Activated CD4-positive, CD25-positive, alpha-beta regulatory T cell treated with anti-CD3 and anti-CD28 coated beads, Interleukin-2, amount 50 U/mL, for 16 hours (primary cell): Measurements from ENCODE around the gene PEX10.
A peak's percentile ranks its signal among the peaks of the same experiment; 100 is the strongest.

Experiments
- DNase-seq: peaks from one replicate; pipeline ENCODE4 v3.0.0-alpha.2; 2020; ENCODE audit warnings: low read depth, low spot score

PEX10 gene

DNA sequence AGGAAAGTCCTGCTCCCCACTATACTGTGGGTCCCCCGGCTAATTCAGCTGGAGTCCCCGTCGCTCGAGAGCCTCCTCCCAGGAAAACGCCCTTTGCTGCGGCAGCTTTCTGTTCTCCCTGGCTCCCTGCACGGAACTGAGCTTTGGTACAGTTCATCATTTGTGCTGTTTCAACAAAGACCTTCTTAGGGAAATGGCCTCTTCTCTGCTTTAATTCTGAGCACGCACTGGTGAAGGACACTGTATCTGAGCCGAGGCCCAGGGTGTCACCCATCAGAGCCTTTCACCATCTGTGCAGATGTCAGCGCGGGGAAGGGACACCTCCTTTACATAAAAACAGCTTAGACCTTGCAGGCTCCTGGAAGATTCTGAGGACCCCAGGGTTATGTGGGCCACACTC lies 13.5 kb upstream of the PEX10 start:
- DNase-seq: no peak

GRCh38 chr1:2422523-2422922 lies 10.2 kb upstream of the PEX10 start:
- no peak for DNase-seq

DNA sequence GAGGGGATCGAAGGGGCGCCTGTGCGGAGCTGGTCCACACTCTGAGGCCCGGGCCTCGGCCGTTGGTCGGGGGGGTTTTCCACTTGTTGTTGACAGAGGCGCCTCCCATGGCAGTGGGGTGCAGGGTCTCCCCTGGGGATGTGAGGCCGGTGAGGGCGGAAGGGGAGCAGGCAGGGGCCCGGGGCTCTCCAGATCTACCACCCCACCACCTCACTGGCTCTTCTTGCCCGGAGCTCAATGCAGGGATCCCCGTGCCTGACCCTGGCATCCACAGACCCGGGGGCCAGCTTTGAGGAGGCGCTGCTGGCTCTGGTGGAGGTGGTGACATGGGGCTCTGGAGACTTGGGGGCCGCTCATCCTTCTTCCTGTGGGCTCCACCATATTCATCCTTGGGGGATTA lies 7.1 kb upstream of the PEX10 start:
- no peak for DNase-seq

- DNase-seq: no peak
These were observed 6.5 kb upstream of the PEX10 start for GRCh38 chr1:2418791-2419320.

GRCh38 chr1:2417833-2418225 lies 5.5 kb upstream of the PEX10 start:
- DNase-seq: no peak

GRCh38 chr1:2417083-2417832 lies 4.9 kb upstream of the PEX10 start:
- no peak for DNase-seq

DNA sequence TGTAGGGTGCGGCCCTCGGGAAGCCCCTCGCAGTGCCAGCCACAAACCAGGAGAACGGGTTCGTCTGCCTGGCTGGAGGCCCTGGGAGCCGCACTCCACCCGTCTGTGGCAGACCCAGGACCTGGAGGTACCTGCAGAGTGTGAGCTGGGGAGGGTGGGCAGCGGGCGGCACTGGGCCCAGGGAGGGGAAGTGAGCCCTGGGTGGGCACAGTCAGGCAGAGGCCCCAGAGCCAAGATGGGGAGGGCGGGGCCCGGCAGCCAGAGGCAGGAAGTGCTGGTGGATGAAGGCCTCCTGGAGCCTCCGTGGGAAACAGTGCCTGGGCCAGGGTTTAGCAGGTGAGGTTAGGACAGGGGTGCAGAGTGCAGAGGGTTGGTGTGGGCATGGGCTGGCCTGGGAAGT lies 4.0 kb upstream of the PEX10 start:
- DNase-seq: no peak

DNA sequence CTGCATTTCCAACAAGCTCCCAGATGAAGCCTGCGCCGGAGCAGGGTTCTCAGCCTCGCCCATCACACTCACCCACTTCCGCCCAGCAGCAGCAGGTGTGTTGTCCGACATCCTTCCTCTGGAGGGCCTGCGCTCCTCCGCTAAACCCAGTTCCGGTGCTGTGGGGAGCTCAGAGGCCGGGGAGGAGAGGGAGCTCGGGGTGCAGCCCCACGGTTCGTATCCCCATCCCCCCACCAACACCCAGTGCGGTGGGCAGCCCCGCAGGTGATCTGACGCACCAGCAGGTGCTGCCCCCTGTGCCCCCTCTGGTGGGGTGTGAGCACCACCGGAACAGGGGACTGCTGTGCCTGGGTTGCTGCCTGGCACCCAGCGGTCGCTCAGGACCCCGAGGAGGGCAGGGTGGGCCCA lies 3.4 kb upstream of the PEX10 start:
- DNase-seq: no peak

DNA sequence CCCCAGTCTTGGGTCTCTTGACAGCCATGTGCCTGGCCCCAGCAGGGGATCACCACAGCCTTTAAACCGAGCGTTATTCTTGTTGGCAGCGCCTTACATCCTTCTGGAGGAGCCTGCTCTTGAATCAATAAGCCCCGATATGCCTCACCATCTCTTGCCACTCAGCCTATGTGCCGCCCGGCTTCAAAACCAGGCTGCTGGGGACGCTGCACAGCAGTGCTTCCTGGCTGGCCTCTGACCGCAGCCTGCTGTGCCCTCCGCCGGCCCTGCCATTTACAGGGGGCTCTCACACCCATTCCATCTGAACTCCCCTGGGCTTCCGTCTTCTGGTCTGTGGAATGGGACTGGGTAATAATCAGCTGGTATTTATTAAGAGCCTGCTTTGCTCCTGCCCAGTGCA lies 3.0 kb upstream of the PEX10 start:
- no peak for DNase-seq

- DNase-seq: peak; percentile 54
These were observed 2.1 kb upstream of the PEX10 start for GRCh38 chr1:2414297-2414958.

DNA sequence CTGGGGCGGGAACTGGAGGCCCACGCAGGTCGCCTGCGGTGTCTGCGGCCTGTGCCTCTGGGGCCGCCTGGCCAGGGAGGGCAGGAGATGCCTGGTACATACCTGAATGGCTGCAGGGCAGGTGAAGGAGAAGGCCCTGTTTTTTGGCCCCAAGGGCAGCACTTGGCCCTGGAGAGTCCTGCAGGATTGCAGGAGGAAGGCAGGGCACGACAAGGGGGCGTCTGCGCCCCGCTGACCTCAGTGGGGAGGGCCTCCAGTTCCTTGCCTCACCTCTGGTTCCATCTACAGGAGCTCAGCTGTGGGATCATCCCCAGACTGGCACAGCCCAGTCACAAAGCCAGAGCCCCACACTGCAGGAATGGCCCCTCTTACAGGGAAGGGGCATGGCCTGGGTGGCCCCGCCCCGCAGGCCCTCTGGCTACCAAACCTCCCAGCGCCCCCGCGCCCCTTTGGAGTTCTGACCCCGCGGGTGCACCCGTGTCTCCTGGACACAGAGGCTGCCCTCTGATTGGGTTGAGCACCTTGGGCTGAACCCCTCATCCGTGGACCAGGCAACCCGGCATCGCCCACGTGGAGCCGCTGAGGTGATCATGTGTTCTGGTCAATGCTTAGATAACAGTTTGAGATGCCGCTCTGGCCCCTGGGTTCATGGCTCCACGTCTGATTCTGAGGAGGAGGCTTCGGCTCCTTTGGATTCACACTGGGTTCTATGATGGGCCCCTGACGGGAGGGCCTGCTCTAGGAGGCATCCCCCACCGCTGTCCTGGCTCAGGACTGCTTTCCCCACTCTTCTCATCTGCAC lies 1.3 kb upstream of the PEX10 start:
- no peak for DNase-seq

DNA sequence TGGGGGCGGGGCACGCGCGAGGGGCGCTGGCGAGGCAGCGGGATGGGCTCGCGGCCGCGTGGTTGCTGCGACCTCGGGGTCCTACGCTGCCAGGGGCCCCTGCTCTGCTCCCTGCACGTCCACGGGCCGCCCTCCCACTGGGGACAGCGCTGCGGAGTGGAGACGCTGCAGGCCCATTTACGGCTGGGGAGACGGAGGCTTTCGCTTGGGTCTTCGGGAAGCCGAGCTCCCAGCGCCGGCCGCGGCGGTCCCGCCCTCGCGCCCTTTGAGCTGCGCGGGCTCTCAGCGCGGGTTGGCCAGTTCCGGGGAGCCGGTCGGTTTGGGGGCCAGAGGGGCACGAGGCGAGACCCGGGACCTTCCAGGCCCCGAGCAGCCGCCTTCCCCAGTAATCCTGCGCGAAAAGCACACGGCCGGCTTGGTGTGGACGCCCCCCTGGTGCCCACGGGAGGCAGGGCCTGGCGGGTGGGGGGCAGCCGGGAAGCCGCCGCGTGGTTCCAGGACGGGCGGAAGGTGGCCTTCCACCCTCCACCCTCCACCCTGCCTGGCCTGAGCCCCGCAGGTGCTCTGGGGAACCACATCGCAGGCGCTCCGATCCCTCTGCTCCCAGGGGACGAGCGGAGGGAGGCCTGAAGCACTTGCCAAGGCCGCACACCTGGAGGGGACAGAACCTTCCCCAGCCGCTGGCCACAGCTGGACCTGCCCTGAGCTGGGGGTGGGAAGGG lies 570 bp upstream of the PEX10 start:
- no peak for DNase-seq

DNA sequence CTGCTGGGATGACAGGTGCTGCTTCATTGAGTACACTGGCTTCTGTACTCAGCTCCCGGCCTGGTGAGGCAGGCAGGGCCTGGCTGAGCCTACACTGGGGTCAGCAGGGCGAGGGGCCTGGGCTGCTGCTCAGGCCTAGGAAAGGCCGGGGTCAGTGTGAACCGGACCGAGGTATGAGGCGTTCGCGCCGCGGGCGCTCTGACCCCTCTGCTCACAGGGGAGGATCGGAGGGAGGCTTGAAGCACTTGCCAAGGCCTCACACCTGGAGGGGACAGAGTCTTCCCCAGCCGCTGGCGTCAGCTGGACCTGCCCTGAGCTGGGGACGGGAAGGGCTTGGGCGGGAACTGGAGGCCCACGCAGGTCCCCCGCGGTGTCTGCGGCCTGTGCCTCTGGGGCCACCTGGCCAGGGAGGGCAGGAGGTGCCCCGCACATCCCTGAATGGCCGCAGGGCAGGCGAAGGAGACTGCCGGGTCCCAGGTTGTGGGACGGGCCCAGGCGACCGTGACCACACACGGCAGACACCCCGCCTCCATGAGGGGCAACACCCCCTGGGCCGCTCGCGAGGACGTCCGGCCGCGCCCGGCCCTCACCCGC lies 466 bp downstream of the PEX10 start:
- no peak for DNase-seq

DNA sequence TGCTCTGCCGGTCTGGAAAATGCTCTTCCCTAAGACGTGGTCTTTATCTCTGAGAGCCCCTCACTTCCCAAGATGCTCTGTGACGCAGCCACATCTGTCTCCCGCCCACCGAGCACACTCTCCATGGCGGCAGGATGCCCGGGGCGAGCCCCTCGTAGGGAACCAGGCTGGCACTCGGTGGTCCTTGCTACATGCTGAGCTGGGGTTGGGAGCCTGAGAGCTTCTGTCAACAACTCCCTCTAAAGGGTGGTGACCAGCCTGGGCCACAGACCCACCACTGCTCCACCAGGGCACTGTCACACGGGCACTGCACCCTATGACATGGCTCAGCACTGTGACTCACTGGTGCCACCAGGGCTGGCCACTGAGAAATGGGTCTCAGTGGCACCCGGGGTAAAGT lies 2.6 kb downstream of the PEX10 start:
- no peak for DNase-seq

DNA sequence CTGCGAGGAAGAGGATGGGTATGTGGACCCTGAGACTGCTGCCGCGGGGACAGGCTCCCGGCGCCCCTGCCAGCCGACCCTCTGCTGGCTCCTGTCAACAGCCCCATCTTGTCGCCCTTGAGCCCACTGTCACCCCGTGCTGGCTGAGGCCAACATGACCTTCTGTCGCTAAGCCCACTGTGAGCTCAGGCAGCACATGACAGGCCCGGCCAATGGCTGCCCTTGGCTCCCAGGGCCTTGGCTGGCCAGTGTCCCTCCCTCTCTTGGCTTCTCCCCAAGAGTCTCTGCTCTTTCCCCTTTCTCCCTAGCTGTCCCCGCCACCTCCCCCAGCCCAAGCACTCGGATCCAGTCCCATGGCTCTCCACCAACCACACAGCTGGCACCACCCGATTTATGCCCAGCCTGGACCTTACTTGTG lies 3.5 kb downstream of the PEX10 start:
- DNase-seq: no peak

DNA sequence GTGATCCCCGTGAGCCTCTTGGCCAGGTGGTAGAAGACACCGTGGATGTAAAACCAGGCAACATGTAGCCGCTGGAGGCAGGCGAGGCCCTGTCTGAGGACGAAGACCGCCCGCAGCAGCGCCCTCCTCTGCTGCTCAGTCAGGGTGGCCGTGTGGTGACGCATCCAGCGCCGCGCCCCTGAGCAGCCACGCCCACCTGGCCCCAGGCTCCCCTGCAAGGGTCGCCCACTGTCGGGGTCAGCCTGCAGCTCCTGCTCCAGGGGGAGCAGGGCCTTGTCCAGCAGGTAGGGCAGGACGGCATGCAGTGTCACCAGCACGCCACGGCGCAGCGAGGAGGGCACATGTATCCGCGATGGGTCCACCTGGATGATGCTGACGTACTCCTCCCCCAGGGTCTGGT lies 3.9 kb downstream of the PEX10 start:
- no peak for DNase-seq

DNA sequence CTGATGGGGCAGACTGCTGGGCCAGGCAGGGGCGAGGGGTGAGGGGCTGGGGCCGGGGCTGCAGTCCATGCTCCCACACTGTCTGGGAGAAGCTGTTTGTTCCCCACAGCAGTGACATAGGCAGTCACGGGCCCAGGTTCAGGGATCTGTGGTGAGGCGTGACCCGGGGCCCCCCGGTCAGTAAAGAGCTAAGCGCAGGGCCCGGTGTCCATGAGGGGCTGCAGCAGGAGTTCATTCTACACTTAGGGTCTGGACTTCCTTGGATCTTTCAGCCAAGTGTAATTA lies 4.4 kb downstream of the PEX10 start:
- no peak for DNase-seq

DNA sequence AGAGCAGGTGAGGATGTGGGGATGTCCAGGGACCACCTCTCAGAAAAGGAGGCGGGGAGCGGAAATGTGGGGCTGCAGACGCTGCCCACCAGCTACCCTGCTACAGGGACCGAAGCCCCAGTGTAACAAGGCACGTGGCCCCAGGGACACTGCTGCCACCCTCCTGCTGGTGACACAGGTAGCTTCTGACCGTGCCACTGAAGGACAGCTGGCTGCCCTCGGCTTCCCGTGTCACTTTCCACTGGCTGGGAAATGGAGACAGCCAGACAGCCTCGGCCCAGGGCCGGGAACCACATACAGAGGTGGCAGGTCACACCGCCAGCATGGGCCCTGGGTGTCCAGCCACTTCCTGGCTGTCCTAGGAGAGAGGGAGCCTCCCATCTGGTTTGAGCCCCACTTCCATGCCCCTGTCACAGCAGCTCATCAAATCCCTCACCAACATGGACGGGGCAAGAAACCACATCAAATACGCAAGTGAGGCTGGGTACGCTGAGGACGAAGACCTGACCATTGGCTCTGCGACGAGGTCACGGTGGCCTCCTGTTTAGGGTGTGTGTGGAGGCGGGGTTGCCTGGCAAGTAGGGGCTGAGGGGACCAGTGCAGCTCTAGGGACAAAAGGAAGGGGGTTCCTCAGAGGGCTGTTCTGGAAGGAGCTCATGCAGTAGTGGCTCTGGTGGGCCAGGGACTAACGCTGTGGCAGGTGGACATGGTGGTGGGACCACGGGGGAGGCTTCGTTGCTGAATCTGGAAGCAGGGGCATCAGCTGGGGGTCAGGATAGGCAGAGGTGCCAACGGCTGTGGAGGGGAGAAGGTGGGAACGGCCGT lies 5.0 kb downstream of the PEX10 start:
- DNase-seq: no peak

GRCh38 chr1:2406451-2407041 lies 5.8 kb downstream of the PEX10 start:
- no peak for DNase-seq

GRCh38 chr1:2405588-2406295 lies 6.6 kb downstream of the PEX10 start:
- DNase-seq: no peak
